Uterus (tissue), 4 donors: ENCODE measurements around the gene PRRG3. TPM values are rescaled to one million over a fixed set of nuclear protein-coding genes. Genes with fewer than 3 reads are reported as not detected.

Experiments used
- DNase-seq, 2 donors: peaks; one replicate each; pipeline ENCODE4 v3.0.0-alpha.2; 2019 to 2020
- H3K27ac ChIP-seq, 2 donors: fragments of 200-600 bp; sonication (generic); 1 replicate in 1 of 2; 2 replicates in 1 of 2; pipeline ENCODE4 v1.5.1; 2016 to 2018
- H3K27me3 ChIP-seq, 2 donors: fragments of 200-600 bp; sonication (generic); one replicate each; pipeline ENCODE4 v1.5.1; 2018 to 2019; ENCODE audit warnings: control low read depth in 1 of 2
- H3K36me3 ChIP-seq, 2 donors: fragments of 200-600 bp; sonication (generic); one replicate each; pipeline ENCODE4 v1.5.1; 2019; ENCODE audit warnings: control low read depth in 1 of 2
- H3K4me1 ChIP-seq, 2 donors: fragments of 200-600 bp; sonication (generic); one replicate each; pipeline ENCODE4 v1.5.1; 2018 to 2019; ENCODE audit warnings: control low read depth in 1 of 2
- H3K4me3 ChIP-seq, 2 donors: fragments of 200-600 bp; sonication (generic); 1 replicate in 1 of 2; 2 replicates in 1 of 2; pipeline ENCODE4 v1.5.1; 2018 to 2019; ENCODE audit warnings: mild to moderate bottlenecking in 1 of 2
- H3K9me3 ChIP-seq, 2 donors: fragments of 200-600 bp; sonication (generic); one replicate each; pipeline ENCODE4 v1.5.1; 2019; ENCODE audit warnings: control low read depth in 1 of 2
- POLR2A ChIP-seq, 2 donors: fragments of 450-650 bp; IDR thresholded peaks; one replicate each; pipeline ENCODE4 v1.6.1; 2016; ENCODE audit warnings: antibody characterized with exemption in 2 of 2, mild to moderate bottlenecking in 1 of 2, moderate library complexity in 1 of 2
- intact Hi-C: fragments of 100-400 bp; cut with DNase I; formaldehyde crosslinking; loops from one replicate; pipeline ENCODE4 v1.15.1; 2023; ENCODE audit warnings: low total_unique reads
- total RNA-seq, 4 donors: library from RNA; depleted of rRNA in 3 of 4; stranded (reverse); fragments of >200 nt in 3 of 4; gene quantifications; one replicate each; pipeline versions ENCODE4 v1.1.0 to v1.2.4, GENCODE V29; 2014 to 2023
- TF ChIP-seq, protein P1 (sequence below), 4 experiments: fragments of 200-600 bp in 2 of 4; fragments of 450-650 bp in 2 of 4; sonication (generic) in 2 of 4; IDR thresholded peaks; one replicate each; pipeline ENCODE4 v1.5.1; 2016 to 2019; ENCODE audit warnings: antibody characterized with exemption in 4 of 4, mild to moderate bottlenecking in 2 of 4, moderate library complexity in 1 of 4
- donor health status: DM: yes; HTN: yes; CAD: no.

Gene PRRG3
- total RNA-seq: 1 to 10 TPM in 2 of 4 donors, not detected in 2; 2.3 to 9.6 TPM

DNA sequence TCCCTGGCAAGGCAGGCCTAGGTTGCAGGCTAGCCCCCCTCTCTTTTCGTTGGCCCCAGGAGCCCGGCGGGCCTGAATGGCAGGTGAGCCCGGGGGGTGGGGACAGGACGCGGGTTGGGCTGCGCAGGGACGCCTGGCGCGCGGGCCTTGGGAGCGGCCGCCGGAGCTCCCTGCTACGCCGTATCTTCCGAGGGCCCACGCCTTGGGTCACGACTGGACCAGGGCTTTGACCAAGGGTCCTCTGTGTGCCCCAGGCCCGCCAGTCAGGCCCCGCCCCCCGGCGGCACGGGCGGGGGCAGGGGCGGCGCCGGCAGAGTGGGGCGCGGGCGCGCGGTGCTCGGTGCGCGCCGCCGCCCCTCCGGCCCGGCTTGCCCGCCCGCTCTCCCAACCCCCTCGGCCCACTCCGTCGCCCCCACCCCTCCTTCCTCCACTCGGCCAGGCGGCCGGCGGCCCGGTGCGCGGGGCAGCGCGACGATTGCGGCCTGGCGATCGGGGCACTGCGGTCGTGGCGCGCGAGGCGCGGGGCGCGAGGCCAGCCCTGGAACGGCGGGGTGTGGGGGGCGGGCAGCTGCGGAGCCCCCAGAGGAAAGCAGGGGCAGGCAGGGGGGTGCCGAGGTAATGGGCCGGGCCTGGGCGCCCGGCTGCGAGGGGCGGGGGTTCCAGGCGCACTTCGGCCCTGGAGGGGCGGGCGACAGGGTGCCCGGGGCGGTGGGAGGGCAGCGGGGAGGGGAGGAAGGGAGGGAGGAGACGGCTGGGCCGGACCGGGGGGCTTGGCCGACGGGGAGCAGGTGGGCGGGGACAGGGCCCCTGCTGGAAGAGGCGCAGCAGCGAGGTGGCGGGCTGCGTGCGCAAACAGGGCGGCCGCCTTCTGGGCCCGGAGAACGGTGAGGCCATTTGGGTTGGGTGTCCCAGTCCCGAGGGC is at the start of gene PRRG3:
PRRG3 (plus strand) TSS at position 798 of the 922 bp plus-strand sequence. CDS start 3,357 bp downstream, outside the sequence.
- peaks cover 0 to 3% of the 10 kb centered on the region in 2 donors for H3K27me3 ChIP-seq
- no peak within 1 kb of the TSS for H3K27ac ChIP-seq
- H3K4me1 ChIP-seq: no peaks in the 10 kb centered on the region
- intact Hi-C loops: no loop called here
- peak in 1 of 2 donors; percentile 17 for DNase-seq
- TF ChIP-seq POLR2A (IDR thresholded peaks at IDR 0.05): no peak
- no peaks in the 10 kb centered on the region for H3K9me3 ChIP-seq
- H3K4me3 ChIP-seq: peak within 1 kb of the TSS in 1 of 2 donors; percentile 23
- no peaks in the 10 kb centered on the region for H3K36me3 ChIP-seq

DNA sequence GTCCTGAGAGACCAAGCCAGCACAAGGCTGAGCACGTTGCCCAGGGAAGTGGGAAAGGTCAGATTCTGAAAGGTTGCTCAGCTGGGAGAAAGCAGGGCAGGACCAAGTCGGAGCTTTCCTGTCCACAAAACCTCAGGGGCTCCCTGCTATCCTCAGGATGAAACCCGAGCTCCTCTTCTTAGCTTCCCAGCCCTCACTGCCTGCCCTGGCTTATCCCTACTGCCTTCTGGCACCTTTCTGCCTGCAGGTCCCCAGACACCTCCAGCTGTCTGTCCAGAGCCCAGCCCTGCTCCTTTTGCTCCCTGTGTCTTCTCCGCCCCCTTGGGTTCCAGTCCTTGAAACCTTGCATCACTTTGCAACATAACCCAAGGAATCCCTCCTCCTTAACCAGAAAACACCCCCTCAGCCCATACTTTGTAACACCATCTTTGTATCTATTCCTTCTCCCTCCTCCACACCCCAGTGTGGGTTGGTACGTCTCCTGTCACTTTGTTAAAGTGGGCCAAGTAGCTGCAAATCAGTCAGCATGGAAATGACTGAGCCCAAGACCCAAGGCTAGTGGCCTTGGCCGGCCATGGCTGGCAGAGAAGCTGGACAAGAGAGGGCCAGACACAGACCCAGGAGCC is 20.0 kb upstream of the PRRG3 start:
- DNase-seq: no peak
- intact Hi-C loops: no loop called here
- TF ChIP-seq, protein P1, sequence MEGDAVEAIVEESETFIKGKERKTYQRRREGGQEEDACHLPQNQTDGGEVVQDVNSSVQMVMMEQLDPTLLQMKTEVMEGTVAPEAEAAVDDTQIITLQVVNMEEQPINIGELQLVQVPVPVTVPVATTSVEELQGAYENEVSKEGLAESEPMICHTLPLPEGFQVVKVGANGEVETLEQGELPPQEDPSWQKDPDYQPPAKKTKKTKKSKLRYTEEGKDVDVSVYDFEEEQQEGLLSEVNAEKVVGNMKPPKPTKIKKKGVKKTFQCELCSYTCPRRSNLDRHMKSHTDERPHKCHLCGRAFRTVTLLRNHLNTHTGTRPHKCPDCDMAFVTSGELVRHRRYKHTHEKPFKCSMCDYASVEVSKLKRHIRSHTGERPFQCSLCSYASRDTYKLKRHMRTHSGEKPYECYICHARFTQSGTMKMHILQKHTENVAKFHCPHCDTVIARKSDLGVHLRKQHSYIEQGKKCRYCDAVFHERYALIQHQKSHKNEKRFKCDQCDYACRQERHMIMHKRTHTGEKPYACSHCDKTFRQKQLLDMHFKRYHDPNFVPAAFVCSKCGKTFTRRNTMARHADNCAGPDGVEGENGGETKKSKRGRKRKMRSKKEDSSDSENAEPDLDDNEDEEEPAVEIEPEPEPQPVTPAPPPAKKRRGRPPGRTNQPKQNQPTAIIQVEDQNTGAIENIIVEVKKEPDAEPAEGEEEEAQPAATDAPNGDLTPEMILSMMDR (IDR thresholded peaks at IDR 0.05): no peak
- no peak for TF ChIP-seq POLR2A (IDR thresholded peaks at IDR 0.05)
- H3K36me3 ChIP-seq: no peaks in the 10 kb centered on the region
- H3K9me3 ChIP-seq: no peaks in the 10 kb centered on the region
- no peaks in the 10 kb centered on the region for H3K27me3 ChIP-seq
- H3K4me1 ChIP-seq: no peaks in the 10 kb centered on the region
- H3K4me3 ChIP-seq: no peak overlapping the region
- H3K27ac ChIP-seq: no peak overlapping the region

DNA sequence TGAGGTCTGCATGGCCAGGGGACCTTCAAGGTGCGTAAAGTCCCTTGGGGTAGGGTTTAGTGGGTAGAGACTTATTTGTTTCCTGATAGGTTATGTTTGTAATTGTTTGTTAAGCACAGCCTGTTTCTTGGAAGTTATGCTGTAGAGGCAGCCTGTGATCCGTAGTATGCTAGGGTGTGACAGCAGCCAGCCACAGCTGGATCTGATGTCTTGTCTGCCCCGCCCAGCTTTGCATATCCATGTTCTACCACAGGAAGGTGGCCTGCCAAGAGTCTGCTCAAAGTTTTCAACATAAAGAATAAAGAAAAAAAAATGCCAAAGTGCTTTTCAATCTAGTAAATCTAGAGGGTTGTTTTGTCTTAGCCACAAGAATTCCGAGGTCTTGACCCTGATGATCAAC is 19.1 kb upstream of the PRRG3 start:
- H3K9me3 ChIP-seq: no peaks in the 10 kb centered on the region
- no peaks in the 10 kb centered on the region for H3K27me3 ChIP-seq
- no peaks in the 10 kb centered on the region for H3K4me1 ChIP-seq
- no peak for DNase-seq
- no peak overlapping the region for H3K27ac ChIP-seq
- H3K4me3 ChIP-seq: no peak overlapping the region
- H3K36me3 ChIP-seq: no peaks in the 10 kb centered on the region
- no peak for TF ChIP-seq POLR2A (IDR thresholded peaks at IDR 0.05)
- TF ChIP-seq, protein P1 (IDR thresholded peaks at IDR 0.05): no peak
- intact Hi-C loops: no loop called here

DNA sequence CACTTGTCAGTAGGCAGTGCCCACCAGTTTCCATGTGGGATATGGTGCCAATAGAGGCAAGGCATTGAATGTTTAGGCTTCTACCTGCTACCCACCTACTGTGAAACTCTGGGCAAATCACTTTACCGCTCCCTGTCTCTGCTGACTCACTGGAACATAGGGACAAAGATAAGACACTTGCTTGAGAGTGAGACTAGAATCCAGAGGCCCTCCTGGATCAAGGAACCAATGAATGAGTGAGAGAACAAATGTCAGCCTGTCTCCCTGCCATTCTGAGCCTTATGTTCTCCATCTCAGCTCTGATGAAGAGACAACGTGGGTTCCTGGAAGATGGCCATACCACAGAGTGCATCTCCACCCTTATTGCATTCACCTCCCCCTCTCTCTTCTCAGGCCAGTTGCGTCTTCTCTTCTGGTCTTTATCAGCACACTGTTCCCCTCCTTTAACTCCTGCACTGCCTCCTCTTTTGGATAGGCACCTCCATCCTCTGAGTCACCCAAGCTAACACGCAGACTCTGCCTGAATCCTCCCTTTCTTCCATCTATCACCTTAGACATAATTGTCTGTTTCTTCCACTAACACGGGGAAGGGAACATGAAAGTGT is 15.4 kb upstream of the PRRG3 start:
- Histone ChIP-seq H3K27ac (no peak overlapping the region), H3K4me3 (no peak overlapping the region), H3K27me3 (no peaks in the 10 kb centered on the region), H3K36me3 (no peaks in the 10 kb centered on the region), H3K9me3 (no peaks in the 10 kb centered on the region), H3K4me1 (no peaks in the 10 kb centered on the region)
- DNase-seq: no peak
- TF ChIP-seq POLR2A (IDR thresholded peaks at IDR 0.05): no peak
- TF ChIP-seq, protein P1 (IDR thresholded peaks at IDR 0.05): no peak
- intact Hi-C loops: no loop called here

DNA sequence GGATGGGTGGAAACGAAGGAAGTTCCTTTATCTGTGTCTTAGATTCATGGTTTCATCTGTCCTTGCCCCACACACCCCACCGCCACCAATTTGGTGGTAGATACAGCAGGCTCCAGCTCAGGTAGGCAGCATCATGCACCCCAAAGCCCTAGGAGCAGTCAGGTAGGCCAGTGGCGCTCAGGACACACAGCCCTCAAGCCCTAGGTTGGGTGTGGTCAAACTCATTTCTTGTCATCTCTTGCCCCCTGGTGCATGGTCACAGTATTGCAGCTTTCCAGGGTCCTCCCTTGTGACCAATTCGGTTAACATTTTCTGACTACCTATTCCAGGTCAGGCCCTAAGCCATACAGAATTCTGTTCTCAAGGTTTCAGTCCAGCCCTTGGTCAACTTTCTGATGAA is 14.5 kb upstream of the PRRG3 start:
- no peaks in the 10 kb centered on the region for H3K27me3 ChIP-seq
- no peaks in the 10 kb centered on the region for H3K9me3 ChIP-seq
- H3K4me1 ChIP-seq: no peaks in the 10 kb centered on the region
- TF ChIP-seq, protein P1 (IDR thresholded peaks at IDR 0.05): peak in 2 of 4 experiments; percentile 28 to 46
- TF ChIP-seq POLR2A (IDR thresholded peaks at IDR 0.05): no peak
- H3K4me3 ChIP-seq: no peak overlapping the region
- no peak for DNase-seq
- H3K36me3 ChIP-seq: no peaks in the 10 kb centered on the region
- intact Hi-C loops: no loop called here
- H3K27ac ChIP-seq: no peak overlapping the region
